Liver (tissue), 9 donors: ENCODE data around the gene KLHL42. TPM values are rescaled to one million over a fixed set of nuclear protein-coding genes. Genes with fewer than 3 reads are reported as not detected.

Experiments used
- DNase-seq: peaks from one replicate; pipeline ENCODE4 v3.0.0-alpha.2; 2017; ENCODE audit warnings: low spot score
- H3K27ac ChIP-seq, 2 donors: one replicate each; pipeline ENCODE4 v1.7.0; 2013; ENCODE audit warnings: inconsistent platforms in 2 of 2, low read length in 2 of 2, control low read depth in 1 of 2, low read depth in 1 of 2, mild to moderate bottlenecking in 1 of 2
- H3K27me3 ChIP-seq, 4 donors: one replicate each; pipeline versions ENCODE4 v1.6.1 to v1.7.0; 2013; ENCODE audit warnings: low read length in 3 of 4, inconsistent platforms in 1 of 4, mild to moderate bottlenecking in 1 of 4, moderate library complexity in 1 of 4; ENCODE audit not compliant: control insufficient read depth in 4 of 4, insufficient read depth in 4 of 4
- H3K36me3 ChIP-seq, 4 donors: one replicate each; pipeline versions ENCODE4 v1.6.1 to v1.7.0; 2013; ENCODE audit warnings: low read length in 3 of 4, mild to moderate bottlenecking in 3 of 4, low read depth in 1 of 4, moderate library complexity in 1 of 4; ENCODE audit not compliant: control insufficient read depth in 4 of 4, insufficient read depth in 3 of 4
- H3K4me1 ChIP-seq, 4 donors: one replicate each; pipeline versions ENCODE4 v1.6.1 to v1.7.0; 2013; ENCODE audit warnings: low read length in 3 of 4, mild to moderate bottlenecking in 3 of 4, moderate library complexity in 1 of 4; ENCODE audit not compliant: control insufficient read depth in 4 of 4, insufficient read depth in 4 of 4
- H3K4me3 ChIP-seq, 3 donors: one replicate each; pipeline versions ENCODE4 v1.6.1 to v1.7.0; 2013; ENCODE audit warnings: low read length in 3 of 3, control low read depth in 1 of 3, low read depth in 1 of 3, mild to moderate bottlenecking in 1 of 3
- H3K9ac ChIP-seq, 2 donors: one replicate each; pipeline ENCODE4 v1.7.0; 2013; ENCODE audit warnings: low read length in 2 of 2, mild to moderate bottlenecking in 2 of 2, moderate library complexity in 2 of 2, control low read depth in 1 of 2, low read depth in 1 of 2
- H3K9me3 ChIP-seq, 4 donors: one replicate each; pipeline versions ENCODE4 v1.6.1 to v1.7.0; 2013; ENCODE audit warnings: low read length in 3 of 4; ENCODE audit not compliant: control insufficient read depth in 4 of 4
- ATF3 ChIP-seq: IDR thresholded peaks from 2 replicates; pipeline ENCODE4 v1.6.1; 2016; ENCODE audit warnings: antibody characterized with exemption
- EGR1 ChIP-seq, 2 donors: IDR thresholded peaks; 2 replicates each; pipeline ENCODE4 v1.6.1; 2016 to 2018; ENCODE audit warnings: antibody characterized with exemption in 2 of 2, low read depth in 2 of 2
- FOXA2 ChIP-seq: IDR thresholded peaks from 2 replicates; pipeline ENCODE4 v1.6.1; 2016; ENCODE audit warnings: antibody characterized with exemption
- GABPA ChIP-seq, 2 donors: IDR thresholded peaks in 1 of 2; conservative IDR thresholded peaks in 1 of 2; 2 replicates each; pipeline ENCODE4 v1.6.1; 2016; ENCODE audit warnings: antibody characterized with exemption in 2 of 2, mild to moderate bottlenecking in 1 of 2, moderate library complexity in 1 of 2
- HNF4A ChIP-seq, 2 donors: conservative IDR thresholded peaks; 2 replicates each; pipeline ENCODE4 v1.6.1; 2016; ENCODE audit warnings: antibody characterized with exemption in 2 of 2, mild to moderate bottlenecking in 2 of 2
- HNF4G ChIP-seq: IDR thresholded peaks from 2 replicates; pipeline ENCODE4 v1.6.1; 2016; ENCODE audit warnings: antibody characterized with exemption
- JUND ChIP-seq, 2 donors: IDR thresholded peaks; 2 replicates each; pipeline ENCODE4 v1.6.1; 2016; ENCODE audit warnings: antibody characterized with exemption in 2 of 2
- MAX ChIP-seq: IDR thresholded peaks from 2 replicates; pipeline ENCODE4 v1.6.1; 2016; ENCODE audit warnings: antibody characterized with exemption
- NR2F2 ChIP-seq: IDR thresholded peaks from 2 replicates; pipeline ENCODE4 v1.6.1; 2016; ENCODE audit warnings: antibody characterized with exemption
- RAD21 ChIP-seq, 2 donors: IDR thresholded peaks; 2 replicates each; pipeline ENCODE4 v1.6.1; 2016; ENCODE audit warnings: antibody characterized with exemption in 2 of 2, mild to moderate bottlenecking in 2 of 2
- TAF1 ChIP-seq: conservative IDR thresholded peaks from 2 replicates; pipeline ENCODE4 v1.6.1; 2016; ENCODE audit warnings: antibody characterized with exemption, mild to moderate bottlenecking
- YY1 ChIP-seq: IDR thresholded peaks from 2 replicates; pipeline ENCODE4 v1.6.1; 2016; ENCODE audit warnings: antibody characterized with exemption, mild to moderate bottlenecking
- ZBTB33 ChIP-seq: IDR thresholded peaks from 2 replicates; pipeline ENCODE4 v1.6.1; 2016; ENCODE audit warnings: antibody characterized with exemption
- WGBS: extraction: QIAGEN DNeasy Blood & Tissue Kit; methylation state at CpG from one replicate; pipeline ENCODE4 v1.1.7; 2013; 5-methylcytosine and 5-hydroxymethylcytosine counted together
- polyA plus RNA-seq, 2 donors: library from polyadenylated mRNA; stranded (reverse) in 1 of 2; unstranded in 1 of 2; fragments of 200-250 nt in 1 of 2; fragments of >200 nt in 1 of 2; fragmentation: Nextera tagmentation in 1 of 2; extraction: Ambion mirVana in 1 of 2; gene quantifications; one replicate each; pipeline versions ENCODE4 v1.2.1 to v1.2.3, GENCODE V29; 2013 to 2015
- total RNA-seq, 2 donors: library from RNA; depleted of rRNA; stranded (reverse); fragments of >200 nt; gene quantifications; one replicate each; pipeline ENCODE4 v1.2.3, GENCODE V29; 2014
- TF ChIP-seq, protein P1 (sequence below): IDR thresholded peaks from 2 replicates; pipeline ENCODE4 v1.6.1; 2016; ENCODE audit warnings: antibody characterized with exemption, mild to moderate bottlenecking
- TF ChIP-seq, protein P2 (sequence below): fragments of 150-350 bp; IDR thresholded peaks from 2 replicates; pipeline ENCODE4 v1.5.1; 2017; ENCODE audit warnings: improper control_type of control experiment, low read depth, low read length; ENCODE audit not compliant: missing input control
- donor health status: healthy.
- donor health status: healthy.
- donor health status: healthy.
- donor health status: healthy.
- donor health status: healthy.

Gene KLHL42
- total and polyA plus RNA-seq, 4 donors, result 3.6 to 13.4 (median 6.4) TPM

DNA sequence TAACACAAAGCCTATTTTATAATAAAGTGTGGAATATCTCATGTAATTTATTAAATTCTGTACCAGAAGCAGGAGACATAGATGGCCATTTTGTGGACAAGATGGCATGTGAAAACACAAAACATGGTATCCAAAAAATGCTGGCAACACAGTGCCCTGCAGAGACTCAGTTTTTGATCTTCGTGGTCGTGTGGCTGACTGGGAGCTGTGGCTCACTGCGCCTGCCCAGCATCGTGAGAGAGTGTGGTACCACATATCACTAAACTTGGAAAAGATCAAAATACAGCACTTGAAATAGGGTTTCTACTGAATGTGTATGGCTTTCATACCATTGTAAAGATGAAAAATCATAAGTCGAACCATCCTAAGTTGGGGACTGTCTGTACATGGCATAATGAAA, 43.0 kb downstream of the KLHL42 start:
- no peaks in the 10 kb centered on the region for H3K36me3 ChIP-seq
- no peaks in the 10 kb centered on the region for H3K27me3 ChIP-seq
- TF ChIP-seq ATF3 (no peak), FOXA2 (no peak), MAX (no peak), GABPA (IDR thresholded peaks at IDR 0.05 in 1 of 2, conservative IDR thresholded peaks at IDR 0.05 in 1 of 2) (no peak), ZBTB33 (no peak), HNF4G (no peak), RAD21 (IDR thresholded peaks at IDR 0.05) (no peak), NR2F2 (no peak), TAF1 (no peak)
- TF ChIP-seq, protein P1, sequence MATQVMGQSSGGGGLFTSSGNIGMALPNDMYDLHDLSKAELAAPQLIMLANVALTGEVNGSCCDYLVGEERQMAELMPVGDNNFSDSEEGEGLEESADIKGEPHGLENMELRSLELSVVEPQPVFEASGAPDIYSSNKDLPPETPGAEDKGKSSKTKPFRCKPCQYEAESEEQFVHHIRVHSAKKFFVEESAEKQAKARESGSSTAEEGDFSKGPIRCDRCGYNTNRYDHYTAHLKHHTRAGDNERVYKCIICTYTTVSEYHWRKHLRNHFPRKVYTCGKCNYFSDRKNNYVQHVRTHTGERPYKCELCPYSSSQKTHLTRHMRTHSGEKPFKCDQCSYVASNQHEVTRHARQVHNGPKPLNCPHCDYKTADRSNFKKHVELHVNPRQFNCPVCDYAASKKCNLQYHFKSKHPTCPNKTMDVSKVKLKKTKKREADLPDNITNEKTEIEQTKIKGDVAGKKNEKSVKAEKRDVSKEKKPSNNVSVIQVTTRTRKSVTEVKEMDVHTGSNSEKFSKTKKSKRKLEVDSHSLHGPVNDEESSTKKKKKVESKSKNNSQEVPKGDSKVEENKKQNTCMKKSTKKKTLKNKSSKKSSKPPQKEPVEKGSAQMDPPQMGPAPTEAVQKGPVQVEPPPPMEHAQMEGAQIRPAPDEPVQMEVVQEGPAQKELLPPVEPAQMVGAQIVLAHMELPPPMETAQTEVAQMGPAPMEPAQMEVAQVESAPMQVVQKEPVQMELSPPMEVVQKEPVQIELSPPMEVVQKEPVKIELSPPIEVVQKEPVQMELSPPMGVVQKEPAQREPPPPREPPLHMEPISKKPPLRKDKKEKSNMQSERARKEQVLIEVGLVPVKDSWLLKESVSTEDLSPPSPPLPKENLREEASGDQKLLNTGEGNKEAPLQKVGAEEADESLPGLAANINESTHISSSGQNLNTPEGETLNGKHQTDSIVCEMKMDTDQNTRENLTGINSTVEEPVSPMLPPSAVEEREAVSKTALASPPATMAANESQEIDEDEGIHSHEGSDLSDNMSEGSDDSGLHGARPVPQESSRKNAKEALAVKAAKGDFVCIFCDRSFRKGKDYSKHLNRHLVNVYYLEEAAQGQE, result no peak
- peaks cover 0 to 3% (median 1%) of the 10 kb centered on the region in 4 donors for H3K4me1 ChIP-seq
- 90% methylated on average over 5 of the region's 5 CpGs for WGBS
- no peak overlapping the region for H3K4me3 ChIP-seq
- H3K9me3 ChIP-seq, result no peaks in the 10 kb centered on the region
- H3K27ac ChIP-seq, result no peak overlapping the region
- DNase-seq, result no peak
- no peak overlapping the region for H3K9ac ChIP-seq

GRCh38 chr12:27824126-27824842, 44.3 kb downstream of the KLHL42 start:
- Histone ChIP-seq H3K27ac (no peak overlapping the region), H3K4me3 (no peak overlapping the region), H3K9me3 (no peaks in the 10 kb centered on the region), H3K4me1 (peaks cover 0 to 3% (median 1%) of the 10 kb centered on the region in 4 donors), H3K9ac (no peak overlapping the region), H3K27me3 (no peaks in the 10 kb centered on the region), H3K36me3 (no peaks in the 10 kb centered on the region)
- 66% methylated on average over 12 of the region's 12 CpGs for WGBS
- DNase-seq, result no peak
- TF ChIP-seq, protein P2, sequence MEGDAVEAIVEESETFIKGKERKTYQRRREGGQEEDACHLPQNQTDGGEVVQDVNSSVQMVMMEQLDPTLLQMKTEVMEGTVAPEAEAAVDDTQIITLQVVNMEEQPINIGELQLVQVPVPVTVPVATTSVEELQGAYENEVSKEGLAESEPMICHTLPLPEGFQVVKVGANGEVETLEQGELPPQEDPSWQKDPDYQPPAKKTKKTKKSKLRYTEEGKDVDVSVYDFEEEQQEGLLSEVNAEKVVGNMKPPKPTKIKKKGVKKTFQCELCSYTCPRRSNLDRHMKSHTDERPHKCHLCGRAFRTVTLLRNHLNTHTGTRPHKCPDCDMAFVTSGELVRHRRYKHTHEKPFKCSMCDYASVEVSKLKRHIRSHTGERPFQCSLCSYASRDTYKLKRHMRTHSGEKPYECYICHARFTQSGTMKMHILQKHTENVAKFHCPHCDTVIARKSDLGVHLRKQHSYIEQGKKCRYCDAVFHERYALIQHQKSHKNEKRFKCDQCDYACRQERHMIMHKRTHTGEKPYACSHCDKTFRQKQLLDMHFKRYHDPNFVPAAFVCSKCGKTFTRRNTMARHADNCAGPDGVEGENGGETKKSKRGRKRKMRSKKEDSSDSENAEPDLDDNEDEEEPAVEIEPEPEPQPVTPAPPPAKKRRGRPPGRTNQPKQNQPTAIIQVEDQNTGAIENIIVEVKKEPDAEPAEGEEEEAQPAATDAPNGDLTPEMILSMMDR, result no peak
- TF ChIP-seq FOXA2, result no peak
- no peak for TF ChIP-seq TAF1
- TF ChIP-seq ZBTB33, result no peak
- no peak for TF ChIP-seq MAX
- TF ChIP-seq YY1, result no peak
- no peak for TF ChIP-seq ATF3
- no peak for TF ChIP-seq NR2F2
- TF ChIP-seq GABPA (IDR thresholded peaks at IDR 0.05 in 1 of 2, conservative IDR thresholded peaks at IDR 0.05 in 1 of 2), result no peak
- no peak for TF ChIP-seq EGR1 (IDR thresholded peaks at IDR 0.05; ENCODE audit: low read depth in 2 of 2)
- no peak for TF ChIP-seq RAD21 (IDR thresholded peaks at IDR 0.05)
- TF ChIP-seq, protein P1, result no peak
- no peak for TF ChIP-seq JUND (IDR thresholded peaks at IDR 0.05)
- TF ChIP-seq HNF4A (conservative IDR thresholded peaks at IDR 0.05), result no peak
